Right lobe of liver (tissue), 6 donors: ENCODE results near the gene CASP8. TPM values are rescaled to one million over a fixed set of nuclear protein-coding genes. Genes with fewer than 3 reads are reported as not detected.

Experiments used
- ATAC-seq, 4 donors: fragments of 200-7000 bp; cut with Tn5 transposase; one replicate each; pipeline ENCODE4 v1.9.1; 2020; ENCODE audit warnings: mild to moderate bottlenecking in 4 of 4, moderate library complexity in 4 of 4
- DNase-seq, 3 donors: peaks; one replicate each; pipeline ENCODE4 v3.0.0-alpha.2; 2020
- H3K27ac ChIP-seq, 3 donors: fragments of 200-600 bp; one replicate each; pipeline ENCODE4 v1.8.0; 2022
- H3K27me3 ChIP-seq, 2 donors: fragments of 200-600 bp; one replicate each; pipeline ENCODE4 v1.8.0; 2022
- H3K36me3 ChIP-seq, 4 donors: fragments of 200-600 bp; sonication (generic) in 1 of 4; one replicate each; pipeline versions ENCODE4 v1.5.1 to v1.8.0; 2017 to 2022; ENCODE audit warnings: control low read depth in 1 of 4
- H3K4me1 ChIP-seq, 4 donors: fragments of 200-600 bp; sonication (generic) in 1 of 4; one replicate each; pipeline versions ENCODE4 v1.5.1 to v1.8.0; 2017 to 2022; ENCODE audit warnings: control low read depth in 1 of 4
- H3K4me3 ChIP-seq, 3 donors: fragments of 200-600 bp; one replicate each; pipeline ENCODE4 v1.8.0; 2022
- H3K9me3 ChIP-seq, 4 donors: fragments of 200-600 bp; sonication (generic) in 1 of 4; one replicate each; pipeline versions ENCODE4 v1.5.1 to v1.8.0; 2017 to 2022; ENCODE audit warnings: control low read depth in 1 of 4
- POLR2A ChIP-seq: fragments of 450-650 bp; IDR thresholded peaks from one replicate; pipeline ENCODE4 v1.6.1; 2017; ENCODE audit warnings: antibody characterized with exemption, mild to moderate bottlenecking
- WGBS: methylation state at CpG from one replicate; pipeline ENCODE4 v1.1.6; 2018; ENCODE audit warnings: low coverage, low lambda C conversion rate; ENCODE audit not compliant: insufficient coverage; ENCODE audit errors: missing lambda C conversion rate; 5-methylcytosine and 5-hydroxymethylcytosine counted together
- intact Hi-C, 2 donors: fragments of 100-400 bp; cut with DNase I; formaldehyde crosslinking; loops; one replicate each; pipeline versions ENCODE4 v1.11.2 to v1.14.1; 2022
- total RNA-seq, 6 experiments: library from RNA; depleted of rRNA in 2 of 6; stranded (reverse); fragments of >200 nt in 2 of 6; fragmentation: NEBNext Ultra II Directional in 3 of 6; extraction: Animal tissue kit (Norgen Biotek cat#: 25700) in 3 of 6; gene quantifications; one replicate each; pipeline versions ENCODE4 v1.1.0 to v1.2.4, GENCODE V29; 2016 to 2023
- TF ChIP-seq, protein P1 (sequence below), 4 donors: fragments of 200-600 bp in 3 of 4; fragments of 450-650 bp in 1 of 4; IDR thresholded peaks; one replicate each; pipeline versions ENCODE4 v1.5.1 to v1.8.0; 2016 to 2022; ENCODE audit warnings: antibody characterized with exemption in 4 of 4, mild to moderate bottlenecking in 2 of 4
- donor health status: DM: no; HTN: yes; CAD: no.
- donor health status: DM: no; HTN: no; CAD: no.
- donor health status: DM: no; HTN: no; CAD: no.
- donor health status: DM: no; HTN: yes; CAD: no.
- donor health status: DM: no; HTN: yes; CAD: no.

CASP8 gene
- total RNA-seq, 6 experiments from 2014 or later: 8.8 to 14.8 (median 11.5) TPM

DNA sequence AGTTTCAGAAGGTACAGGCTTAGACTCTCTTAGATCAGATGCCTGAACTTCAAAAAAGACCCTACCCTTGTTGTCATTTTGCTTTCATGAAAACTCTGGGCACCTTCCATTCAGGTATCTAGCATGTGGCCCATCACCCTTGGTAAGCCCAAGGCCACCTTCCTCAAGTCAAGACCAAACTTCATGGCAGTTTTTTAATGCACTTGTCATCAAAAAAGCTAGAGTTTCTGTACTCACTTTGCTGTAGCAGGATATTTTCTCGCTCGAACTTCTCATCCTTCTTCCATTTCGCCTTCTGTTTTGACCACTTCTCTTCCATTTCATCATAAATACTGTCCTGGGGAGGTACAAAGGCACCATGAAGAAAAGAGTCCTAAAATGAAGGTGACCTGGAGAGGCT is 48.6 kb downstream of the CASP8 start:
- Histone ChIP-seq H3K4me3 (no peak overlapping the region), H3K4me1 (no peaks in the 10 kb centered on the region), H3K9me3 (no peaks in the 10 kb centered on the region), H3K27ac (no peak overlapping the region), H3K36me3 (no peaks in the 10 kb centered on the region), H3K27me3 (no peaks in the 10 kb centered on the region)
- WGBS: 87% methylated on average over 3 of the region's 3 CpGs
- DNase-seq (no peak), ATAC-seq (no peak)
- intact Hi-C loops: no loop called here
- no peak for TF ChIP-seq POLR2A

DNA sequence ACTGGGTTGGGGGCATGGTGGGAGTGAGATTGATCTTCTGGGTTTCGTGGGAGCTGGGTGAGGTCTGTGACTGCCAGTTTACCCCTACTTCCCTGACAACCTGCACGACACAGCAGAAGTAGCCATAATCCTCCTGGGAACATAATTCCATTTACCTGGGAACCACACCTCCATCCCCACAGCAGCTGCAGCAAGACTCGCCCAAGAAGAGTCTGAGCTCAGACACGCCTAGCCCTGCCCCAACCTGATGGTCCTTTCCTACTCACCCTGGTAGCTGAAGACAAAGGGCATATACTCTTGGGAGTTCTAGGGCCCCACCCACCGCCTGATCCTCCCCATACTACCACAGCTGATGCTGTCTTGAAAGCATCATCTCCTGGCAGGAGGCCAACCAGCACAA is 53.0 kb downstream of the CASP8 start:
- intact Hi-C loops: no loop called here
- DNase-seq: no peak
- no peaks in the 10 kb centered on the region for H3K36me3 ChIP-seq
- no peak overlapping the region for H3K4me3 ChIP-seq
- no peak for TF ChIP-seq POLR2A
- TF ChIP-seq, protein P1, sequence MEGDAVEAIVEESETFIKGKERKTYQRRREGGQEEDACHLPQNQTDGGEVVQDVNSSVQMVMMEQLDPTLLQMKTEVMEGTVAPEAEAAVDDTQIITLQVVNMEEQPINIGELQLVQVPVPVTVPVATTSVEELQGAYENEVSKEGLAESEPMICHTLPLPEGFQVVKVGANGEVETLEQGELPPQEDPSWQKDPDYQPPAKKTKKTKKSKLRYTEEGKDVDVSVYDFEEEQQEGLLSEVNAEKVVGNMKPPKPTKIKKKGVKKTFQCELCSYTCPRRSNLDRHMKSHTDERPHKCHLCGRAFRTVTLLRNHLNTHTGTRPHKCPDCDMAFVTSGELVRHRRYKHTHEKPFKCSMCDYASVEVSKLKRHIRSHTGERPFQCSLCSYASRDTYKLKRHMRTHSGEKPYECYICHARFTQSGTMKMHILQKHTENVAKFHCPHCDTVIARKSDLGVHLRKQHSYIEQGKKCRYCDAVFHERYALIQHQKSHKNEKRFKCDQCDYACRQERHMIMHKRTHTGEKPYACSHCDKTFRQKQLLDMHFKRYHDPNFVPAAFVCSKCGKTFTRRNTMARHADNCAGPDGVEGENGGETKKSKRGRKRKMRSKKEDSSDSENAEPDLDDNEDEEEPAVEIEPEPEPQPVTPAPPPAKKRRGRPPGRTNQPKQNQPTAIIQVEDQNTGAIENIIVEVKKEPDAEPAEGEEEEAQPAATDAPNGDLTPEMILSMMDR (IDR thresholded peaks at IDR 0.05): no peak
- no peak overlapping the region for H3K27ac ChIP-seq
- H3K9me3 ChIP-seq: no peaks in the 10 kb centered on the region
- no peak for ATAC-seq
- H3K27me3 ChIP-seq: no peaks in the 10 kb centered on the region
- 67% methylated on average over 3 of the region's 5 CpGs for WGBS
- no peaks in the 10 kb centered on the region for H3K4me1 ChIP-seq

DNA sequence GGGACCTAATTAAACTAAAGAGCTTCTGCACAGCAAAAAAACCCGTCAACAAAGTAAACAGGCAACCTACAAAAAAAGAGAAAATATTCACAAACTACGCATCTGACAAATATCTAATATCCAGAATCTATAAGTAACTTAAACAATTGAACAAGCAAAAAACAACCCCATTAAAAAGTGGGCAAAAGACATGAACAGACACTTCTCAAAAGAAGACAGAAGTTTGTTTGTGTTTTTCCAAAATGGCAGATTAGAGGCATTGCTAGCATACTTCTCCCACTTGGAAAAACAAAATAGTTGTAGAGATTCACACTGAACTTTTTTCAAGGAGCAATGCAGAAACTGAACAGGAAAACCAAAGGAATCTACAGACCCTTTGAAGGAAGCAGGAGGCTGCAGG is 59.2 kb downstream of the CASP8 start:
- 29% methylated on average over 2 of the region's 2 CpGs for WGBS
- no peak overlapping the region for H3K27ac ChIP-seq
- ATAC-seq (no peak), DNase-seq (no peak)
- peaks cover 0 to 5% (median 0%) of the 10 kb centered on the region in 4 donors for H3K9me3 ChIP-seq
- H3K36me3 ChIP-seq: no peaks in the 10 kb centered on the region
- H3K4me1 ChIP-seq: no peaks in the 10 kb centered on the region
- H3K4me3 ChIP-seq: no peak overlapping the region
- no peaks in the 10 kb centered on the region for H3K27me3 ChIP-seq
- TF ChIP-seq, protein P1 (IDR thresholded peaks at IDR 0.05): no peak
- no peak for TF ChIP-seq POLR2A
- intact Hi-C loops: no loop called here

DNA sequence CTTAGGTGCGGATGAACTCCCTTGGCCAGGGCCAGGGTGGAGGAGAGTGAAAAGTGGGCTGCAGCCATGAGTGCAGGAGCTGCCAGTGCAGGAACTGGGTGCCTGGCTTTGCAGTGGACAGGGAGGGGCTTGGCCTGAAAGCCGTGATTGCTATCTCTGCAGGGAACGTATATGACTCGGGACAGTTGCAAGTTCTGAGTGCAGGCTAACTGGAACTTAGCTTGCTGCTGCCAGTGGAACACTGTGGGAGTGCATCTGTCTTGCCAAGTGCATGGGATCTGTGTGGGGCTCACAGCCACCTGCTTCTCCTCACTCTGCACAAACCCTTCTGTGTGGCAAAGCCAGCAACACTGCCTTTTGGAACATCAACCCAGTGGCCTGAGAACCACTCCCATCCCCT is 59.9 kb downstream of the CASP8 start:
- intact Hi-C loops: no loop called here
- Histone ChIP-seq H3K27ac (no peak overlapping the region), H3K4me3 (no peak overlapping the region), H3K4me1 (no peaks in the 10 kb centered on the region), H3K27me3 (no peaks in the 10 kb centered on the region), H3K9me3 (peaks cover 0 to 5% (median 0%) of the 10 kb centered on the region in 4 donors), H3K36me3 (no peaks in the 10 kb centered on the region)
- no peak for DNase-seq
- no peak for TF ChIP-seq POLR2A
- TF ChIP-seq, protein P1 (IDR thresholded peaks at IDR 0.05): no peak
- ATAC-seq: no peak
- 60% methylated on average over 1 of the region's 4 CpGs for WGBS

DNA sequence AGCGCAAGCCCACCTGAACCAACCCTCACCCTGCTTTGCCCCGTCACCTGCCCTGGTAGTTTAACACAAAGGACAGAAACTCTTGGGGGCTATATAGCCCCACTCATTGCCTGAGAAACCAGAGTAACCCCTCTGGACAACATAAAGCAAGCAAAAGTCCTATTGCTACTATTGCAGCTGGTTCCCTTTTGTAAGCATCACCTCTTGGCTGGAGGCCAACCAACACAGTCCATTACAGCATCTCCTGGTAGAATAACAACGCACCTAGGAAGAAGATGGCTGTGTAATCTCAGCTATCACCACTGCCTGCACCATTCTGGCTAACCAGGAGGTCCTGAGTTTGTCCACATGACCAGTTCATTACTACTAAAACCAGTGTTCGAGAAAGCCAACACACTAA is 60.4 kb downstream of the CASP8 start:
- ATAC-seq: no peak
- WGBS: 83% methylated on average over 2 of the region's 4 CpGs
- TF ChIP-seq, protein P1 (IDR thresholded peaks at IDR 0.05): no peak
- no peak for TF ChIP-seq POLR2A

More for the DNA sequence above, 60.4 kb downstream of the CASP8 start:
- Histone ChIP-seq H3K4me1 (no peaks in the 10 kb centered on the region), H3K27ac (no peak overlapping the region), H3K9me3 (peaks cover 0 to 5% (median 0%) of the 10 kb centered on the region in 4 donors), H3K4me3 (no peak overlapping the region), H3K36me3 (no peaks in the 10 kb centered on the region), H3K27me3 (no peaks in the 10 kb centered on the region)
- intact Hi-C loops: no loop called here
- DNase-seq: no peak
